HG03571 (cell line): ENCODE data around the gene PTPRCAP.

Source experiments
- ATAC-seq: cut with Tn5 transposase; IDR thresholded peaks from one replicate; pipeline ENCODE4 v1.9.1; 2021; ENCODE audit not compliant: unreplicated experiment

PTPRCAP gene

DNA sequence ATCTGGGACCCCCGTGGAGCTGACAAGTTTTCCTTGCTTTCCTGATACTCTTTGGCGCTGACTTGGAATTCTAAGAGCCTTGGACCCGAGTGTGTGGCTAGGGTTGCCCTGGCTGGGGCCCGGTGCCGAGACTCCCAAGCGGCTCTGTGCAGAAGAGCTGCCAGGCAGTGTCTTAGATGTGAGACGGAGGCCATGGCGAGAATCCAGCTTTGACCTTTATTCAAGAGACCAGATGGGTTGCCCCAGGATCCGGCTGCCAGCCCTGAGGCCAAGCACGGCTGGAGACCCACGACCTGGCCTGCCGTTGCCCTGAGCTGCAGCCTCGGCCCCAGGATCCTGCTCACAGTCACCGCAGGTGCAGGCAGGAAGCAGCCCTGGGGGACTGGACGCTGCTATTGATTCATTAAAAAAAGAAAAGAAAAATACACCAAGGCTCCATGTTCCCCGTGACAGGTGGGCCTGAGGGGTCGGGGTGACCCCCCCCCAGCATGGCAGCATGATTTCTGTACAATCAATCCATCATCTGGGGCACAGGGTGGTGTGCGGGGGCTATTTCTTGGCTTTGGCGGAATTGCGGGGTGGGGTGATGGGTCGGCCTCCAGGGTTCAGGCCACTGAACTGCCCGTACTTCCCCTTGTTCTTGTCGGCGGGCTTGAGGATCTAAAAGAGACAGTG is 39.4 kb downstream of the PTPRCAP start:
- ATAC-seq = no peak

DNA sequence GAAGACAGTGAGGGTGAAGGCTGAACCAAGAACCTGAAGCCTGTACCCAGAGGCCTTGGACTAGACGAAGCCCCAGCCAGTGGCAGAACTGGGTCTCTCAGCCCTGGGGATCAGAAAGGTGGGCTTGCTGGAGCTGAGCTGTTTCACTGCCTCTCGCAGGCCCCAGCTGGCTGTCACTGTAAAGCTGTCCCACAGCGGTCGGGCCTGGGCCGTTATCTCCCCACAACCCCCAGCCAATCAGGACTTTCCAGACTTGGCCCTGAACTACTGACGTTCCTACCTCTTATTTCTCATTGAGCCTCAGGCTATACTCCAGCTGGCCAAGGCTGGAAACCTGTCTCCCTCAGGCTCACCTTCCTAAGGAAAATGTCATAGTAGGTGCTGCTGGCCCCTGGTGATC is 39.9 kb downstream of the PTPRCAP start:
- no peak for ATAC-seq

DNA sequence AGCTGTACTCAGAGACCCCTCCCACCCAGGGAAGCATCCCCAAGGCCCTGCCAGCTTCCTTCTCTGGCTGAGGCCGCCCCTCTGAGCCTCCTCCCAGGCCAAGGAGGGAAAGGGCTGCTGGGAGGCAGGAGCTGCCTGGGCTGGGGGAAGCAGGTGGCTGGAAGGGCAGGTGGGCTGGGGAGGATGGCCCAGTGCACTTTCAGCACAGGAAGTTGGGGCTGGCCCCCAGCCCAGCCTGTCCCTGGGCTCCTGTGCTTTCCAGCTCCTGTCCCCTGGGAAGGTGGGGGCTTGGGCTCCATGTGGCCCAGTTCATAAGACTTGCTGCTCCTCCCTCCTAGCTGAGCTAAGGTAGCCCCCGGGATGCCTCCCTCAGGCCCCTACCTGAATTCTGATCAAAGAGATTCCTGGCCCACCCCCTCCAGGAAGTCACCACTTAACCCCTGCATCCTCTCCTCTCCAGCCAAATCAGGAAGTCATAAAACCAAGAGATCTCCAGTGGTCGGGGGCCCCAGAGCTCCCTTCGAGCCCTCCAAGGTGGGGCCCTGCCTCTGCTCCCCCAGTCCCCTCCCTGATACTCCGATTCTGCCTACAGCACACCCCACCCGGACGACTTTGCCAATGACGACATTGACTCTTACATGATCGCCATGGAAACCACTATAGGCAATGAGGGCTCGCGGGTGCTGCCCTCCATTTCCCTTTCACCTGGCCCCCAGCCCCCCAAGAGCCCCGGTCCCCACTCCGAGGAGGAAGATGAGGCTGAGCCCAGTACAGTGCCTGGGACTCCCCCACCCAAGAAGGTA is 40.7 kb downstream of the PTPRCAP start:
- no peak for ATAC-seq

DNA sequence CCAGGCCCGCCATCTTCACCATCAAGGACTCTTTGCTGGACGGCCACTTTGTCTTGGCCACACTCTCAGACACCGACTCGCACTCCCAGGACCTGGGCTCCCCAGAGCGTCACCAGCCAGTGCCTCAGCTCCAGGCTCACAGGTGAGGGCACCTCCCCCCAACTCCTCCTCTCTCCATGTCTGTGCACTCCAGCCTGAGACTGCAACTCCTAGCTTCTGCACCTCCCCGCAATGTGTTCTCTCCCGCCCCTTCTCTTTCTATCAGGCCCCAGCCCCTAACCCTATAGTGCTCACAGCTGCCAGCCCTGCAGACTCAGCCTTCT is 41.3 kb downstream of the PTPRCAP start:
- no peak for ATAC-seq

DNA sequence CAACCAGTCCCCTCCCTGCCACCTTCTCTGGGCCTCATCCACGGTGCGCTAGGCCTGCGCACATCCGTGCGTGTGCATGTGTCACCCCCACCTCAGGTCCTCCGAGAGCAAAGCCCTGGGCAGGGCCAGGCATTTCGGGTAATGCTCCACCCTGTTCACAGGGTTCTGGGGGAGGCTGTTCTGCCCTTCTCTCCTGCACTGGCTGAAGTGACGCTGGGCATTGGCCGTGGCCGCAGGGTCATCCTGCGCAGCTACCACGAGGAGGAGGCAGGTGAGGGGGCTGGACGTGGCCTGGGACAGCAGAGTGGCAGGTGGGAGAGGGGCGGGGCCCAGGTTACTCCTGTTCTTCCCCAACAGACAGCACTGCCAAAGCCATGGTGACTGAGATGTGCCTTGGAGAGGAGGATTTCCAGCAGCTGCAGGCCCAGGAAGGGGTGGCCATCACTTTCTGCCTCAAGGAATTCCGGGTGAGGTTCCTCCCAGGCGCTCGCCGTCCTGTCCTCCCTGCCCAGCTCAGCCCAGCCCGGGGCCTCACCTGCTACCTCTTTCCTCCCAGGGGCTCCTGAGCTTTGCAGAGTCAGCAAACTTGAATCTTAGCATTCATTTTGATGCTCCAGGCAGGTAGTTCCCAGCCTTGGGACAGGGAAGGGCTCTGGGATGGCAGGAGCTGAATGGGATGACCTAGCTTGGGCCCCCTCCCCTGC is 41.8 kb downstream of the PTPRCAP start:
- no peak for ATAC-seq

DNA sequence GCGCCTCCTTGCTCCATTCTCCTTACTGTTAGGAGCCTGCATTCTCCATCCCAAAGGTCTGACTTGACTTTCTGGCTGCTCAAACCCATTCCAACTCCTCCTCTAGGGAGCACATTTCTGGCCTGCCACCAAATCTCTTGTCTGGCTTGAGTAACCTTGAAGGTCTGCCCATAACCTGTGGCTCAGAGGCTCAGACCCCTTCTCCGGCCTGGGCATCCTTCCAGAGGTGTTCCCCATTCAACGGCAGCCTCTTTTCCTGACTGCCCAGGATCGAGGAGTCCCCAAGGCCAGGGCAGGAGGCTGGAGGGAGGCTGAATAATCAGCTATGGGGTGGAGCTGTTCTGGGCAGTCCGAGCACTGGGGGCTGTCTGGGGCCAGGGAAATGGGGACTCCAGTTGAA is 43.5 kb downstream of the PTPRCAP start:
- ATAC-seq = no peak

DNA sequence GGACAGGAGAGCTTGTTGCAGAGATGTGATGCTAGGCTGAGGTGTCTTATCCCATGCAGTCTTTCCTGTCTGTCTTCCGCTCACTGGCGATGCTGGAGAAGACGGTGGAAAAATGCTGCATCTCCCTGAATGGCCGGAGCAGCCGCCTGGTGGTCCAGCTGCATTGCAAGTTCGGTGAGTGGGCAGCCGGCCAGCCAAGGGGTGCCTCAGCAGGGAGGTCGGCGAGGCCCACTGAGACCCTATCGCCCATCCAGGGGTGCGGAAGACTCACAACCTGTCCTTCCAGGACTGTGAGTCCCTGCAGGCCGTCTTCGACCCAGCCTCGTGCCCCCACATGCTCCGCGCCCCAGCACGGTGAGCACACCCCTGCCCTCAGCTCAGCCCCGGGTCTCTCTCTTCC is 44.0 kb downstream of the PTPRCAP start:
- ATAC-seq = no peak

DNA sequence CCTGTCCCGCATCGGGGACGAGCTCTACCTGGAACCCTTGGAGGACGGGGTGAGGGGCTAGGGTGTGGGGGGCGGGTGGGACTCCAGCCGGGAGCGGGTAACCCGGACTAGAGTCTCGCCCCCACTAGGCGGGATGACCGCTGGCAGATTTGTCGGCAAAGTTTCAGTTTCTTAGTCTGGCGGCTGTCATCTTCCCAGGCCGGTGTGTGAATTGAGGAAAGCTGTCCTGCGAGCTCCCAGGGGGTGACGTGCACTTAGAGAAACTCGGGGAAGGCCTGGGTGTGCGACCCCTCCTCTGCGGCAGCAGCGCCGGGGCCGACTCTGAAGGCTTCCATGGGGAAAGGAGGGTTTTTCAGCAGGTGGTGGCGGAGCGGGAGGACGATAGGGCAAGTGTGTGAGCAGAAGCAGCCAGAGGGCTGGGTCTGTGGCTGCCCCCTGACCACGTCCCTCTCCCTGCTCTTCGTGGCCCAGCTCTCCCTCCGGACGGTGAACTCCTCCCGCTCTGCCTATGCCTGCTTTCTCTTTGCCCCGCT is 45.2 kb downstream of the PTPRCAP start:
- ATAC-seq = peak; percentile 13

DNA sequence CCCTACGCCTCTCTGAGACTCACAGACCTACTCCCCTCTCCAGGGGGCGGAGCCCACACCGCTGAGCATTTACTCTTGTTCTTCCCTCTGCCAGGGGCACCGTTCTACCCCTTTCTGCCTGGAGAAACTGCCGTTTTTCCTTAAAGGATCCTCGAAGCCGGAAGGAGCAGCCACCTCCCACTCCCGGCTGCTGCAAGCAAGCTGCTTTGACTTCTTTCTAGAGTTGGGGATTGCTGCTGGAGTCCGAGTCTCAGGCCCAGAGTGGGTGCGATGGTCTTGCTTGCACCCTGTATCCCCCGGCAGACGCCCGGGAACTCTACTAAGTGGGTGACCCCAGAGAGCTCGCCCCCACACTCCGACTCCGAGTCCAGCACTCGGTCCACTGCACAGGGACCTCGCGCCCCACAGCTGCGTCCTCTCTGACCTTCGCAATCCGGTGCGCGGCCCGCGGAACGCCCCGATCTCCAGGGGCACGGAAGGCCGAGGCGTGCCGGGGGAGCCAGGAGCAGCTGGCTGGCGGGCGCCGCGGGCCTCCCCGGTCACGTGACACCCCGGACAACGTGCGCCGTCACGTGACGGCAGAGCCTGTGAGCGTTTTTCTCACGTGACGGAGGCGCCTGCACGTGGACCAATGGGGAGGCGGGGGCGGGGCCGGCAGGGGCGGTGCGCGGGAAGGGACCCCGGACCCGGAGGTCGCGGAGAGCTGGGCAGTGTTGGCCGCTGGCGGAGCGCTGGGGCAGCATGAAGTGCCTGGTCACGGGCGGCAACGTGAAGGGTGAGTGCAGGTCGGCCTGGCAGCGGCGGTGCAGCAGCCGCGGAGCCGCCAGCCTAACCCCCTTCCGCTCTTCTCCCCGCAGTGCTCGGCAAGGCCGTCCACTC is 45.9 kb downstream of the PTPRCAP start, which contains the start of gene RAD9A:
RAD9A (plus strand) TSS at position 683 of the 879 bp plus-strand sequence; CDS start at position 742, 59 bp downstream.
- ATAC-seq = peak; percentile 58

DNA sequence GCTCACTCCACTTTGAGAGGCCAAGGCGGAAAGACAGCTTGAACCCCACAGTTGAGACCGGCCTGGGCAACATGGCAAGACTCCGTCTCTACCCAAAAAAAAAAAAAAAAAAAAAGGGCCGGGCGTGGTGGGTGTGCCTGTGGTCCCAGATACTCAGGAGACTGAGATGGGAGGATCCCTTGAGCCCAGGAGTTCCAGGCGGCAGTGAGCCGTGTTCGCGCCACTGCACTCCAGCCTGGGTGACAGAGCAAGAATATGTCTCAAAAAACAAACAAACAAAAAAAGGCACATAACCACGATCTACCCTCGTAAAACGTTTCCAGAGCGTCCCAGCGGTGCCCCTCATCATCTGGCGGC is 46.6 kb downstream of the PTPRCAP start:
- ATAC-seq = no peak

DNA sequence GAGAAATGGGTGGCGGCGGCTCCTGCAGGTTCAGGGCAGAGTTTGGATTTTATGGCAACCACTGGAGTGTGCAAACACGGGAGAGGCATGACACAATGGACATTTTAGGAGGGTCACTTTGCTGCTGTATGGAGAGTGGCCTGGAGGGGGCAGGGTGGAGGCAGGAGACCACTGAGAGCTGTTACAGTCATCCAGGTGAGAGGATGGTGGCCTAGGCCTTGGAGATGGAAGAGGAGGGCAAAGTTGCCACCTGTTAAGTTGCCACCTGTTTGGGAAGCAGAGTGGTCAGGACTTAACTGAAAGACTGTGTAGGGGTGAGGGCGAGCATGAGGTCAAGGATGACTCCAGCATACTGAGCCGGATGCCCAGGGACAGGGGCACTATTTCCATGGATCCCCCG is 48.0 kb downstream of the PTPRCAP start:
- ATAC-seq = no peak

DNA sequence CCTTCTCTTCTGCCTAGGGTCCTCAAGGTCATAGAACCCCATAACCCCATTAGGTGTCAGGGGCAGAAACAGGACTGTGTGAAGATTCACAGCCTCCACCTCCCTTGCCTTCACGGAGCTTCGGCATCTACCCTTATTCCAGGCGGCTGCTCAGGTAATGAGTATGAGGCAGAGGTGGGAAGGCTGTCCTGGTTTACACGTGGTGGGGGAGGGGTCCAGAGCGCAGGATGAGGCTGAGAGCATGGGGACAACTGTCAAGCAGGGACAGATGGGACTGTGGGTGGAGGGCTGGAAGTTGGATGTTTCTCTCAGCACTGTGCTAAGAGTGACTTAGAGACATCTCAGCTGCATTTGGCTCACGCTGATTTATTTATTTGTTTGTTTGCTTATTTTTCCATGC is 50.0 kb downstream of the PTPRCAP start:
- ATAC-seq = no peak

DNA sequence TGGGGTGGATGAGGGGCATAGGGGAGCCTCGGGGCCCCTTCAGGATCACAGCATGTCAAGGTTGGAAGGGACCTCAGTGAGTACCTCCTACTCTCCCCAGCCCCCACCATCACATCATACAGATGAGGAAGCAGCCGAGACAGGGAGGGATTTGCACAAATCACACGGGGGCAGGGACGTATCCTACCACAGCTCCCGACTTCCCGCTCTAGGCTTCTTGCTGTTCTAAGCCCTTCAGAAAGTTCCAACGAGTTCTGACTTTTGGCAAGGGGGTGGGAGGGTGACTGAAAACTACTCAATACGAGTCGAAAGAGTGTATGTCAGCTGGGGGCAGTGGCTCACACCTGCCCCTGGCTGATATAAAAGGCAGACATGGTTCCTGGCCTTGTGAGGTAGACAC is 50.4 kb downstream of the PTPRCAP start:
- no peak for ATAC-seq
